Subcutaneous adipose tissue (tissue), 4 donors: ENCODE data around the gene PRICKLE1. TPM values are rescaled to one million over a fixed set of nuclear protein-coding genes. Genes with fewer than 3 reads are reported as not detected.

ENCODE experiments used
- CTCF ChIP-seq: fragments of 450-650 bp; IDR thresholded peaks from one replicate; pipeline ENCODE4 v1.5.1; 2016; ENCODE audit warnings: low read depth, mild to moderate bottlenecking, control low read depth, antibody characterized with exemption, moderate library complexity
- total RNA-seq, 4 donors: library from RNA; depleted of rRNA; stranded (reverse); fragments of >200 nt; gene quantifications; one replicate each; pipeline ENCODE4 v1.1.0, GENCODE V29; 2016

PRICKLE1 gene
- total RNA-seq, 4 donors from 2014 or later = 4.8 to 8.0 (median 5.9) TPM

GRCh38 chr12:42482748-42483520 lies 106.6 kb downstream of the PRICKLE1 start:
- TF ChIP-seq CTCF = no peak

- no peak for TF ChIP-seq CTCF
Measured at GRCh38 chr12:42482041-42482747, 107.4 kb downstream of the PRICKLE1 start.

- no peak for TF ChIP-seq CTCF
Measured at GRCh38 chr12:42481368-42481767, 108.2 kb downstream of the PRICKLE1 start.

- TF ChIP-seq CTCF = no peak
Measured at GRCh38 chr12:42477941-42478340, 111.6 kb downstream of the PRICKLE1 start.

GRCh38 chr12:42475106-42475505 lies 114.4 kb downstream of the PRICKLE1 start:
- no peak for TF ChIP-seq CTCF

GRCh38 chr12:42474391-42474790 lies 115.2 kb downstream of the PRICKLE1 start:
- no peak for TF ChIP-seq CTCF

GRCh38 chr12:42473561-42473960 lies 116.0 kb downstream of the PRICKLE1 start:
- no peak for TF ChIP-seq CTCF
